GM21390 (cell line): ENCODE data around the gene B4GALT6.

Experiments
- ATAC-seq: cut with Tn5 transposase; IDR thresholded peaks from one replicate; pipeline ENCODE4 v1.9.1; 2021; ENCODE audit not compliant: unreplicated experiment

Gene B4GALT6

GRCh38 chr18:31598021-31598805 lies 86.2 kb downstream of the B4GALT6 start:
- ATAC-seq = no peak

DNA sequence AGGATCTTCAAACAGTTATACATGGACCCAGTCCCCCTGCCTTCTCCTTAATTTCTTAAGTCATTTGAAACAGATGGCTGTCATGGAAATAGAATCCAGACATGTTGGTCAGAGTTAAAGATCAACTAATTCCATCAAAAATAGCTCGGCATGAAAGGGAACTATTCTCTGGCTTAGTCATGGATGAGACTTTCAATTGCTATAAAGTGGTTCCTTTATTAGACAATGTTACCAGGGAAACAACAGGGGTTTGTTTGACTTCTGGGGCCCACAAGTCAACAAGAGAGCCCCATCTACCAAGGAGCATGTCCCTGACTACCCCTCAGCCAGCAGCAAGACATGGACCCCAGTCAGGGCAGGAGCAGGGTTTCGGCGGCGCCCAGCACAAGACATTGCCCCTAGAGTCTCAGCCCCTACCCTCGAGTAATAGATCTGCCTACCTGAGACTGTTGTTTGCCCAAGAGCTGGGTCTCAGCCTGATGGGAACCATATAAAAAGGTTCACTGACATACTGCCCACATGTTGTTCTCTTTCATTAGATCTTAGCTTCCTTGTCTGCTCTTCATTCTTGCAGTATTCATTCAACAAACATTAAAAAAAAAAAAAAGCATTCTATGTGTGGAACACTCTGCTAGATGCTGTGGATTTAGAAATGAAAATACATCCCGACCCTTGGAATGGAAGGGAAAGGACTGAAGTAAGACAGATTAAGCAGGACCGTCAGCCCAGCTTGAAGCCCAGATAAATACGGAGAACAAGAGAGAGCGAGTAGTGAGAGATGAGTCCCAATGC lies 88.1 kb downstream of the B4GALT6 start:
- ATAC-seq = no peak

DNA sequence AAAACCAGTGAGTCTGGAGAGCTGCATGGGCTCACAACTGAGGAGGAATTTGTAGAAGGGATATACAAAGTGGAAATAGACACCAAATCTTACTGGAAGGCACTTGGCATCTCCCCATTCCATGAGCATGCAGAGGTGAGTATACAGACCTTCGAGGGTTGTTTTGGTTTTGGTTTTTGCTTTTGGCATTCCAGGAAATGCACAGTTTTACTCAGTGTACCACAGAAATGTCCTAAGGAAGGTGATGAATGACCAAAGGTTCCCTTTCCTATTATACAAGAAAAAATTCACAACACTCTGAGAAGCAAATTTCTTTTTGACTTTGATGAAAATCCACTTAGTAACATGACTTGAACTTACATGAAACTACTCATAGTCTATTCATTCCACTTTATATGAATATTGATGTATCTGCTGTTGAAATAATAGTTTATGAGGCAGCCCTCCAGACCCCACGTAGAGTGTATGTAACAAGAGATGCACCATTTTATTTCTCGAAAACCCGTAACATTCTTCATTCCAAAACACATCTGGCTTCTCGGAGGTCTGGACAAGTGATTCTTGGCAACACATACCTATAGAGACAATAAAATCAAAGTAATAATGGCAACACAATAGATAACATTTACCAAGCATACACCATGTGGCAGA lies 89.1 kb downstream of the B4GALT6 start:
- no peak for ATAC-seq

DNA sequence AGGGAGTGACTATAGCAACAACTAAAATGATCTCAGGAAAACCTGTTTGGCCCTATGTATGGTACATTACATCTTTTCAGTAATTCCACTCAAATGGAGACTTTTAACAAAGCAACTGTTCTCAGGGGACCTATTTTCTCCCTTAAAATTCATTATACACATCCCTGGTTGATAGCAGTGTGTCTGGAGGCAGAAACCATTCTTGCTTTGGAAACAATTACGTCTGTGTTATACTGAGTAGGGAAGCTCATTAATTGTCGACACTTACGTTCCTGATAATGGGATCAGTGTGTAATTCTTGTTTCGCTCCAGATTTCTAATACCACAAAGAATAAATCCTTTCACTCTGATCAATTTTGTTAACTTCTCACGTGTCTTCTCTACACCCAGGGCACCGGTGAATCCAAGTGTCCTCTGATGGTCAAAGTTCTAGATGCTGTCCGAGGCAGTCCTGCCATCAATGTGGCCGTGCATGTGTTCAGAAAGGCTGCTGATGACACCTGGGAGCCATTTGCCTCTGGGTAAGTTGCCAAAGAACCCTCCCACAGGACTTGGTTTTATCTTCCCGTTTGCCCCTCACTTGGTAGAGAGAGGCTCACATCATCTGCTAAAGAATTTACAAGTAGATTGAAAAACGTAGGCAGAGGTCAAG lies 91.7 kb downstream of the B4GALT6 start:
- ATAC-seq = no peak

DNA sequence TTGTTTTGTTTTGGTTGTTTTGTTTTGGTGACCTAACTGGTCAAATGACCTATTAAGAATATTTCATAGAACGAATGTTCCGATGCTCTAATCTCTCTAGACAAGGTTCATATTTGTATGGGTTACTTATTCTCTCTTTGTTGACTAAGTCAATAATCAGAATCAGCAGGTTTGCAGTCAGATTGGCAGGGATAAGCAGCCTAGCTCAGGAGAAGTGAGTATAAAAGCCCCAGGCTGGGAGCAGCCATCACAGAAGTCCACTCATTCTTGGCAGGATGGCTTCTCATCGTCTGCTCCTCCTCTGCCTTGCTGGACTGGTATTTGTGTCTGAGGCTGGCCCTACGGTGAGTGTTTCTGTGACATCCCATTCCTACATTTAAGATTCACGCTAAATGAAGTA lies 92.8 kb downstream of the B4GALT6 start, which contains the start of gene TTR:
Gene TTR, plus strand, starts transcription at position 250 of the 400 bp plus-strand sequence. Its CDS starts 26 bp downstream, at position 276.
- ATAC-seq = no peak

- ATAC-seq = no peak
These were observed 93.3 kb downstream of the B4GALT6 start for GRCh38 chr18:31591113-31591512.

DNA sequence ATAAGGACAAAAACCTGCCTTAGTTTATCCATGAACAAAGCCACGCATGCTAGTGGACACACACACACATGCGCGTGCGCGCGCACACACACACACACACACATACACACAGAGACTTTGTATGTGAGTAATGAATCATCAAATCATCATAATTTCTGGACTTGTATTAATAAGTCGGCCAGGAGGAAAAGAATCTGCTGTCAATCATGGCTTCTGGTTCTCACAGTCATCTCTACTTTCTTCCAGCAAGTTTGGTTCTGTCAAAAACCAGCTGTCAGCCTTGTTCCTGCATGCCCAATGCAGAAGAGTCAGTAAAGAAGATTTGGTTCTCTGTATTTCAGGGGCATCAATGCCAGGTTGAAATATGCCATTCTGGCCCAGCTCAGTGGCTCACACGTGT lies 93.8 kb downstream of the B4GALT6 start:
- no peak for ATAC-seq

DNA sequence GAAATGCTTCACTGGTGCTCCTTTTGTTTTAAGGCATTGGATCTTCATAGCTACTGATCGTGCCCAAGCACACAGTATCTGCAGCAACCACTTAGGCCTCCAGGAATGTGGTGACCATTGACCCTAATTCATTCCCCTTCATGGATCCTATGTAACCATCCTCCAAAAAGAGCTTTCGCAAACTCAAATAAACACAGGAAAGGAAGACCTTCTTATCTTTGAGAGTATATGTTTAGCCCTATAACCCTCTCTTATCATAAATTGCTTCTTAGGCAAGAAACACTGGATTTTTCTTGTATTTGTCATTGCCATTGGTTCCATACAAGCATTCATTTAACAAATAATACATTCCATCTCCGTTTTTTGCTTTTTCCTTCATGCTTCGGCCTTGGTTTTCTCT lies 96.9 kb downstream of the B4GALT6 start:
- ATAC-seq = no peak

- no peak for ATAC-seq
These were observed 97.8 kb downstream of the B4GALT6 start for GRCh38 chr18:31586616-31587015.

- ATAC-seq = no peak
These were observed 98.4 kb downstream of the B4GALT6 start for GRCh38 chr18:31585991-31586390.

DNA sequence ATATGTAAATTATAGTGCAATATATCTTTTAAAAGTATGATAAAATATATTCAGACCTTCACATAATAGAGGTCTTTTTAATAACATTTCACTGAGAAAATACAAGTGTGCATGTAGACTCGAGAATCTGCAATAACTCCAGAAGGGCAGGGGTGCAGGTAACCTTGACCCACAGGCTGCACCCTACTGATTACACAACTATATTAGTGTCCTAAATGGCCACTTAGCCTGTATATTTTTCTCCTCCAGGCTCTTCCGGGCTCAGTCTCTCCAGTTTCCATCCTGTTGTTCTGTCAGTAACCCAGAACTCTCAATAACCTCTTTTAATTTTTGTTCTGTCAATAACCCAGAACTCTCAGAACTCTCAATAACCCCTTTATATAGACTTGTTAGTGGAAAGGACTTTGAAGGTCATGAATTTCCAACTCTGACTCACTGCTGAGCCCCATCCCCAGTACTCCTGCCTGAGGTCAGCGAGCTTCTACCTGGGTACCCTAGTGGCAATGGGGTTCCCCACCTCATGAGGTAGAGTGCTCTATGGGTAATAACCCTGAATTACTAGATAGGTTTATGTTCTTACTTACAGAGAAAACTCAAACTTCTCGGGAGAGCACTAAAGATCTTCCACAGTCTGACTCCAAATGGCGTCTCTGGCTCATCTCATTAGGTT lies 101.1 kb downstream of the B4GALT6 start:
- ATAC-seq = no peak

DNA sequence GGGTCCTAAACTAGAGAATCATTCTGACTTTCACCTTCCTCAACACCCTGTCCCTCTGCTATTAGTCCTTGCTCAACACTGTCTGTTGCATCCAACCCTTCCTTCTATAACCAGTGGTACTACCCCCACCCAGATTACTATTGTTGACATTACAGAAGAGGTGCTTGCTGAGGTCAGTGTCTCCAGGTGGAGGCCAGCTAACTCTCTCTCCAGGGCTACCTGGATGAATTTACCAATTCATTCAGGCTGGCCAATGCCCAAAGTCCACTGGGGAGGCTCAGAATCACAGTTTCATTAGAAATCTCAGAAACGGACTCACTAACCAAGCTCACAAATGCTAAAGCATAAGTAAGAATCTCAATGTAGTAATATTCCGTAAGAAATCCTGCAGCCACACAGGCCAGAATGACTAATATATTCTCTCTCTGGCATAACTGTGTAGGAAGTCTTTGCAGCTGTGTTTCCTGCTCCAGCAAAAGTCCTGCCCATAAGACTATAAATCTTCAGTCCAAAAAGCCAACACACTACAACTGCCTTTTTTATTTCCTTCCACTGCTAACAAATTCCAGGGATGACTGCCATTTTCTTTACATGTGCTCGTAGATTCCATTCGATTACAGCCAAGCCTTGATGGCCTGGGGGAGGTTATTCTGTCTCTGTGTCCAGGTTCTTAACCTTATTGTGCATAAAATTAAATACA lies 102.7 kb downstream of the B4GALT6 start:
- no peak for ATAC-seq

GRCh38 chr18:31579375-31579774 lies 105.0 kb downstream of the B4GALT6 start:
- ATAC-seq = no peak

GRCh38 chr18:31578126-31578525 lies 106.3 kb downstream of the B4GALT6 start:
- no peak for ATAC-seq

GRCh38 chr18:31577195-31577594 lies 107.2 kb downstream of the B4GALT6 start:
- peak; percentile 44 for ATAC-seq

DNA sequence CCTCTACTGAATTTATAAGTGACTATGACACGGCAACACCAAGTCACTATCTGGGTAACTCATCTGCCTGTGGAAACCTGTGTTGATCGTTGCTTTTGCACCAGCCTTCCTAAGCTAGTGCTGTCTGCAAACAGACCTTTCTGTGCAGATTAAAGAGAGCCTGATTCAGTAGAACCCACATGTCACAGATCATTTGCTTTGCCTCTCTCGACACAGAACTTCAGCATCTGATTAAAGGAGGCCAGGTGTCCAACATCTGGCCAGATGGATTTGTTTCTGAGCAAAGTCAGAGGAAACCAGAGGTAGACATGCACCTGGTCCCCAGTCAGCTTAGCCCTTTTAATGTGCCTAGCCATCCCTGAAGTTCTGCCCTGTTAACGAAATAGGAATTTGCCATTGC lies 107.7 kb downstream of the B4GALT6 start:
- ATAC-seq = peak; percentile 74

- ATAC-seq = no peak
These were observed 108.7 kb downstream of the B4GALT6 start for GRCh38 chr18:31575515-31576257.

- ATAC-seq = no peak
These were observed 110.0 kb downstream of the B4GALT6 start for GRCh38 chr18:31574359-31574758.
